Neuron (in vitro differentiated cells): ENCODE measurements around the gene PHF10.

Experiments
- H2AFZ ChIP-seq: one replicate; pipeline ENCODE4 v1.6.1; 2013; ENCODE audit warnings: low read depth, mild to moderate bottlenecking, inconsistent platforms, low read length, moderate library complexity
- H3K27me3 ChIP-seq: one replicate; pipeline ENCODE4 v1.6.1; 2013; ENCODE audit warnings: low read length; ENCODE audit not compliant: insufficient read depth
- H3K36me3 ChIP-seq: one replicate; pipeline ENCODE4 v1.6.1; 2013; ENCODE audit warnings: low read length; ENCODE audit not compliant: insufficient read depth
- H3K4me1 ChIP-seq: one replicate; pipeline ENCODE4 v1.6.1; 2013; ENCODE audit warnings: low read length; ENCODE audit not compliant: insufficient read depth
- H3K4me3 ChIP-seq: 2 replicates; pipeline ENCODE4 v1.5.1; 2013; ENCODE audit warnings: mild to moderate bottlenecking, low read length, moderate library complexity
- H3K9me3 ChIP-seq: one replicate; pipeline ENCODE4 v1.6.1; 2013; ENCODE audit warnings: low read length

The PHF10 gene

GRCh38 chr6:169738976-169739529 lies 14.8 kb upstream of the PHF10 start:
- Histone ChIP-seq H2AFZ (no peak overlapping the region), H3K4me1 (no peaks in the 10 kb centered on the region), H3K27me3 (no peaks in the 10 kb centered on the region), H3K9me3 (no peaks in the 10 kb centered on the region), H3K36me3 (no peaks in the 10 kb centered on the region), H3K4me3 (no peak overlapping the region)

GRCh38 chr6:169738204-169738975 lies 14.1 kb upstream of the PHF10 start:
- H3K9me3 ChIP-seq: no peaks in the 10 kb centered on the region
- no peak overlapping the region for H3K4me3 ChIP-seq
- H3K4me1 ChIP-seq: no peaks in the 10 kb centered on the region
- no peak overlapping the region for H2AFZ ChIP-seq
- H3K36me3 ChIP-seq: no peaks in the 10 kb centered on the region
- H3K27me3 ChIP-seq: no peaks in the 10 kb centered on the region

GRCh38 chr6:169729961-169730360 lies 5.7 kb upstream of the PHF10 start:
- H3K27me3 ChIP-seq: no peaks in the 10 kb centered on the region
- H3K4me3 ChIP-seq: no peak overlapping the region
- H3K9me3 ChIP-seq: no peaks in the 10 kb centered on the region
- H2AFZ ChIP-seq: no peak overlapping the region
- no peaks in the 10 kb centered on the region for H3K36me3 ChIP-seq
- peaks cover 14% of the 10 kb centered on the region for H3K4me1 ChIP-seq

- no peaks in the 10 kb centered on the region for H3K36me3 ChIP-seq
- H2AFZ ChIP-seq: no peak overlapping the region
- H3K4me3 ChIP-seq: no peak overlapping the region
Observed at GRCh38 chr6:169726963-169727362, 2.7 kb upstream of the PHF10 start.

GRCh38 chr6:169726049-169726400 lies 1.7 kb upstream of the PHF10 start:
- H3K27me3 ChIP-seq: no peaks in the 10 kb centered on the region
- peaks cover 33% of the 10 kb centered on the region for H3K4me1 ChIP-seq
- H2AFZ ChIP-seq: no peak overlapping the region
- H3K4me3 ChIP-seq: peak overlapping the region; percentile 81
- H3K36me3 ChIP-seq: no peaks in the 10 kb centered on the region
- no peaks in the 10 kb centered on the region for H3K9me3 ChIP-seq

More at GRCh38 chr6:169726963-169727362, 2.7 kb upstream of the PHF10 start:
- peaks cover 23% of the 10 kb centered on the region for H3K4me1 ChIP-seq
- no peaks in the 10 kb centered on the region for H3K9me3 ChIP-seq
- no peaks in the 10 kb centered on the region for H3K27me3 ChIP-seq

- H3K4me1 ChIP-seq: peaks cover 36% of the 10 kb centered on the region
- H3K4me3 ChIP-seq: peak overlapping the region; percentile 81
- peak overlapping the region; percentile 37 for H2AFZ ChIP-seq
- H3K27me3 ChIP-seq: no peaks in the 10 kb centered on the region
- H3K36me3 ChIP-seq: peaks cover 2% of the 10 kb centered on the region
- H3K9me3 ChIP-seq: no peaks in the 10 kb centered on the region
Observed at GRCh38 chr6:169725125-169726048, 1.1 kb upstream of the PHF10 start.

- Histone ChIP-seq H3K9me3 (no peaks in the 10 kb centered on the region), H3K27me3 (no peaks in the 10 kb centered on the region), H2AFZ (no peak overlapping the region), H3K4me1 (peaks cover 38% of the 10 kb centered on the region), H3K36me3 (peaks cover 11% of the 10 kb centered on the region), H3K4me3 (peak overlapping the region; percentile 55)
Observed at GRCh38 chr6:169723991-169724493, 258 bp downstream of the PHF10 start.

- H3K4me1 ChIP-seq: peaks cover 38% of the 10 kb centered on the region
- H3K9me3 ChIP-seq: no peaks in the 10 kb centered on the region
- peak overlapping the region; percentile 90 for H3K4me3 ChIP-seq
- H3K27me3 ChIP-seq: no peaks in the 10 kb centered on the region
- no peak overlapping the region for H2AFZ ChIP-seq
- H3K36me3 ChIP-seq: peaks cover 13% of the 10 kb centered on the region
Observed at GRCh38 chr6:169723200-169723909, 945 bp downstream of the PHF10 start.

- peak overlapping the region; percentile 90 for H3K4me3 ChIP-seq
- H3K36me3 ChIP-seq: peaks cover 20% of the 10 kb centered on the region
- H2AFZ ChIP-seq: no peak overlapping the region
- no peaks in the 10 kb centered on the region for H3K9me3 ChIP-seq
- H3K27me3 ChIP-seq: no peaks in the 10 kb centered on the region
- peaks cover 35% of the 10 kb centered on the region for H3K4me1 ChIP-seq
Observed at GRCh38 chr6:169722362-169723199, 1.7 kb downstream of the PHF10 start.

- no peaks in the 10 kb centered on the region for H3K27me3 ChIP-seq
- peaks cover 42% of the 10 kb centered on the region for H3K36me3 ChIP-seq
- H3K4me1 ChIP-seq: peaks cover 24% of the 10 kb centered on the region
- H3K4me3 ChIP-seq: no peak overlapping the region
- H2AFZ ChIP-seq: no peak overlapping the region
- no peaks in the 10 kb centered on the region for H3K9me3 ChIP-seq
Observed at GRCh38 chr6:169720207-169720855, 4.0 kb downstream of the PHF10 start.

- Histone ChIP-seq H3K36me3 (peaks cover 53% of the 10 kb centered on the region), H3K4me3 (no peak overlapping the region), H3K9me3 (no peaks in the 10 kb centered on the region), H3K27me3 (no peaks in the 10 kb centered on the region), H2AFZ (no peak overlapping the region), H3K4me1 (peaks cover 24% of the 10 kb centered on the region)
Observed at GRCh38 chr6:169719117-169719516, 5.2 kb downstream of the PHF10 start.
